Activated CD8-positive, alpha-beta memory T cell treated with anti-CD3 and anti-CD28 coated beads for 48 hours (primary cell): ENCODE results near the gene MAP1LC3B2.
A peak's percentile ranks its signal among the peaks of the same experiment; 100 is the strongest.

Source experiments
- DNase-seq, 3 experiments: peaks; one replicate each; pipeline ENCODE4 v3.0.0-alpha.2; 2020; ENCODE audit warnings: low read depth in 2 of 3, low spot score in 2 of 3

Gene MAP1LC3B2

DNA sequence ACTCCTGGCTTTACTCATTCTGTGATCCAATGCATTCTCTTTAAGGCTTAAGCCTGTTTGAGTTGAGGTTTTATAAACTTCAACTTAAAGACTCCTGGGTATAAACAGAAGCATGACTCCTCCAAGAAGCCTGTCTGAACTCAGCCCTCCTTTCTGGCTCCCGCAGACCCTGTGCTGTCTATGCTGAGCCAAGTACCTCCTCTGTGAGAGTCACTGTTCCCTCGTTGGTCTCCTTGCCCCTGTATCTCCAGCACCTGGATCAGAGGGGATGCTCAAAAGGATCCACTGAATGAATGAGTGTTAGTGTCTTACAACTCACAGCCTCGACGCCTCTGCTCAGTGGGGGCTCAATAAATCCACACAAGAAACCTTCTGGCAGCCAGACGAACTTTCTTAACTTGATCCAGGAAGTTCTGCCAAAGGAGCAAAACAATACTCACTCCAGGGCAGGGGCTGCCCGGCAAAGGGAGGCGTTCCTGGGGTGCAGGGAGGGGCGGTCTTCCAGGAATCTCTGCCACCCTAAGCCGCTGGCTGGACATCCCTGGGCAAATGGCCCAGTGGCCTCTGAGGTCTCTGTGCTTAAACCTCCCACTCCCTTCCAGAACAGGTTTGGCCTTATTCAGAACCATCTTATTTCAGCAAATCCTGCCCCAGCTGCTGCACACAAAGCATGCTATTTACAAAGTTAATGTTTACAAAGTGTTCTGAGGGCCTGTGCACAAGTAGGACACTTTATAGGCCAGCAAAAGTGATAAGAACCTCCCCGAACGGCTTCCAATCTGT lies 32.9 kb downstream of the MAP1LC3B2 start:
- no peak for DNase-seq

DNA sequence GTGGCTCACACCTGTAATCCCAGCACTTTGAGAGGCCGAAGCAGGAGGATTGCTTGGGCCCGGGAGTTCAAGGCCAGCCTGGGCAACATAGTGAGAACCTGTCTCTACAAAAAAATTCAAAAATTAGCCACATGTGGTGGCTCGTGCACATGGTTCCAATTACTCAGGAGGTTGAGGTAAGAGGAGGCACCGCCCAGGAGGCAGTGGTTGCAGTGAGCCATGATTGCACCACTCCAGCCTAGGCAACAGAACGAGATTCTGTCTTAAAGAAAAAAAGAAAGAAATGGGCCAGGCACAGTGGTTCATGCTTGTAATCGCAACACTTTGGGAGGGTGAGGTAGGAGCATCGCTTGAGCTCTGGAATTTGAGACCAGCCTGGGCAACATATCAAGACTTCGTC lies 33.5 kb downstream of the MAP1LC3B2 start:
- DNase-seq = no peak

DNA sequence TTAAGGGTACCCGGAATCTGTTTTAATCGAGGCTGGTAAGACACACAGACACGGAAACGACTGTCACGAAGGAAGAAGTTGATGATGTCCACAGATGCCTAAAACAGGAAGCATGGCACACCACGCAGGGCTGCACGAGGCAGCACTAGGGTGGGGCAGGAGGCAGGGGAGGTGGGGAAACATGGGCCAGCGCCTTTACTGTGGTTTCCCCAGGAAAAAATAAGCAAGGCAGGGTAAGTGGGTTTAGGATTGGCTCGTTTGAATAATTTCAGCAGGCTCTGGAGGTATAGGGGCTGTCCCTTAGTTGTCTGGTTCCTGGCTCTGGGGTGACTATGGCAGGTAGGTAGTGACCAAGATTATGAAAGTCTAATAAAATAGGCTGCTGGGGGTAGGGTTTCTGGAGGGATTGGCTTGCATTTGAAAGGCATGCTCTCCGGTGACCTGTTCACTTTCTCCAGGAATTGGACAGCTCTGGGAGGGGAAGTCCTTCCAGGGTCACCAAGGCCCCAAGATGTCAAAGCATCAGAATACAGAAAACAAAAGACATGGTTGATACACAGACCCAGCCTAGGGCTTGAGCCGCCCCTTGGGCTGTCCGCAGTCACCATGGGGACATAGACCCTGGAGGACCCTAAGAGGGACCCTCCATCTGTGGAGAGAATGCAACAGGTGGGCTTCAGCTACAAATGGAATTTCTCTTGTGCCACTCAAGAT lies 35.3 kb downstream of the MAP1LC3B2 start:
- DNase-seq = peak in 1 of 3 experiments; percentile 16

GRCh38 chr12:116595186-116595585 lies 36.0 kb downstream of the MAP1LC3B2 start:
- no peak for DNase-seq

DNA sequence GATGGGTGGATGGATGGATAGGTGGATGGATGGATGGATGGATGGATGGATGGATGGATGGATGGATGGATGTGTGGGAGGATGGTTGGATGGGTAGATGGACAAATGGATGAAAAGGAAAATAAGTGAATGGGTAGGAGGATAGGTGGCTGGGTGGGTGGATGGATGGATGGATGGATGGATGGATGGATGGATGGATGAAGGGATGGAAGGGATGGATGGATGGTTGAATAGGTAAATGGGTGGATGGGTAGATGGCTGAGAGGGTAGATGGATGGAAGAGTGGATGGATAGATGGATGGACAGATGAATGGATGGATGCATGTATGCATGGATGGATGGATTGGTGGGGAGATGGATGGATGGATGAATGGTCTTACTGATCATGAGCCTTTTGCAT lies 36.5 kb downstream of the MAP1LC3B2 start:
- no peak for DNase-seq

DNA sequence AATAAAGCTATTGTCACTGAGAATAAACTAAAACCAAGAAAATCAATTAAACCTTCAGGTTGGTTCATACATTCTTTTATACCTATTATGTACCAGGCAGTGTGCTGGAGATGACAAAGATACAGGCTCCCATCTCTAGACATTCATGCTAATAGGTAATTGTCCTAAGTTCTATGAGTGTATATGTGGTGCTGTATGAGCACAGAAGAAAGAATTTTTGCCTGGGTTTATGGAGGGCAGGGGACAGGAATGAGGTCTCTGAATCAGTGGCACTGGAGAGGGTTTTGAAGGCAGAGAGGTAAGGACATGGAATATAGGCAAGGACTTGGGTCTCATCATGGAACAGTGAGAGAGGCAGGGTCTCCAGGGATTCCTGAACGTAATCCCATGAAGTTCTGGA lies 38.7 kb downstream of the MAP1LC3B2 start:
- no peak for DNase-seq

DNA sequence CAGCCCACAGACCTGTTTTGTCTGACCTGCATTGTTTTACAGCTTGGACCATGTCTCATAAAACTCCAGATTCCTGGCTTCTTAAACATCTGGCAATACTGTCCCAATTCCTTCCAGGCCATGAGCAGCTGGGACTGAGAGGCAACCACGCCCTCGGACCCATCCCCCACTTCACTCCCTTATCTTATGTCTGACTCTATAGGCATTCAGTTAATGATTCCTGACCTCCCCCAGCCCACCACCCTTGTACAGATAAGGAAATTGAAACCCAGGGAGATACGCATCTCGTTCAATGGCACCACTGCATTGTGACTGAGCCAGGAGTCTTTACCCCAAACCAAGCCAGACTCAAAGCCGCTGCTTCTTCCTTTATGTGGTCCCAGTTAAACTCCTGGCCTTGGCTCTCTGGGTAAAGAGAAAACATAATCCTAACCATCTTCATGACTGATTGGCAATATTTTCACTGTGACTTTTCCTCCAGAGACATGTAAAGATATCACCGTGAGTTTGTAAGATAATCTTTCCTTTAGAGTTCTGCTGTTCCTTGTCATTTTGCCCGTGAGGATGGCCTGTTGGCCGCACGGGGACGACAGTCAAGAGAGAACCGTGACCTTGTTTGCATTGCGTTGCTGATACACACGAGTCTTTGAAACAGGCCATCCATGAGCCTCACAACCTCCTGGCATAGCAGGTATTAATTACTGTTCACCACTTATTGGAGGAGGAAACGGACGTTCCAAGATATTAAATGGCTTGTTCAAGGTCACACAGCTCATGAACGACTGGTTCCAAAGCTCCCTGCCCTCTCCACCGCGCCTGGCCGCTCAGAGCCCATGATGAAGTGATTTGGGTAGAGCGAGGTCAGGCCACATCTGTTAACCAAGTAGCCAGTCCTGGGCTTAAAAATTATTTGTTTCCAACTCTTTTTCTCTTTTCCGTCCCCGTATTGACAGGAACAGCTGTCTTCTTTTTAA lies 39.4 kb downstream of the MAP1LC3B2 start:
- DNase-seq = no peak

GRCh38 chr12:116599285-116600136 lies 40.3 kb downstream of the MAP1LC3B2 start:
- DNase-seq = peak; percentile 19 to 39 (median 38)

GRCh38 chr12:116600959-116601918 lies 42.1 kb downstream of the MAP1LC3B2 start:
- no peak for DNase-seq

DNA sequence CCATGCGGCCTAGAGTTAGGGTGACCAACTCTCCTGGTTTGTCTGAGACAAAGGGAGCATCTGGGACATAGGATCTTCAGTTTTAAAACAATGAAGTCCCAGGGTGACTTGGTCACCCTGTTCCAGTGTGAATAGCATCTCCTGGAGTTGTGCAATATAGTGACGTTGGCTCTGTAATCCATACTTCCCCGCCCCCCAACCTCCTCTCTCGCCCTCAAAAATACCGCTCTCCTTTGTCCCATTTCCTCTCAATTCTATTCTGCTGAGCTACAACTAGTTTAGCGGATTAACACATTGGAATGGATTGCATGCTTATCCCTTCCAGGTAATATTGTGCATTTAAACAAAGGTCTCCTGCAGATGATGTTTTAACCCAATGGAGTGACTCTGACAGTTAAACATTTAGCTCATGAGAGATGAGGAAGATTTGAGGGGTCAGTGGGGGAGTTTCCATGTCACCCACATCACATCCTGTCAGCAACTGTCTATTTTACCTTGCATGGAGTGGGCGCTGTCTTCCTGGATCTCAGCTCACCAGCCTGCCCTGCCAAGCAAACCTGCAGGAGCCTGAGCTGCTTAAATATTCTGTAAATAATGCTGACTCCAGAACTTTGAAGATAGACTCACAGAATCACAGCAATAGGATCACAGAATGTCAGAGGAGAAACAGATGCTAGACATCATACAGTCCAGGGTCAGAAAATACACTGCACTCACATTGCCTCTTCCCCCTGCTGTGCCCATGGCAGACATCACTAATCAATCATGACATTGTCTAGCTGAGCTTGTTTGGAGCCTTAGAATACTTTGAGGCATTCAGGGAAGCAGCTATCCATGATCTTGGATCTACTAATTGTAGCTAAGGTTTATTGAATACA lies 43.0 kb downstream of the MAP1LC3B2 start:
- no peak for DNase-seq

- DNase-seq = no peak
Observed at GRCh38 chr12:116603546-116604177, 44.5 kb downstream of the MAP1LC3B2 start.

GRCh38 chr12:116604178-116604895 lies 45.2 kb downstream of the MAP1LC3B2 start:
- no peak for DNase-seq

- DNase-seq = no peak
Observed at GRCh38 chr12:116604951-116605641, 45.9 kb downstream of the MAP1LC3B2 start.

DNA sequence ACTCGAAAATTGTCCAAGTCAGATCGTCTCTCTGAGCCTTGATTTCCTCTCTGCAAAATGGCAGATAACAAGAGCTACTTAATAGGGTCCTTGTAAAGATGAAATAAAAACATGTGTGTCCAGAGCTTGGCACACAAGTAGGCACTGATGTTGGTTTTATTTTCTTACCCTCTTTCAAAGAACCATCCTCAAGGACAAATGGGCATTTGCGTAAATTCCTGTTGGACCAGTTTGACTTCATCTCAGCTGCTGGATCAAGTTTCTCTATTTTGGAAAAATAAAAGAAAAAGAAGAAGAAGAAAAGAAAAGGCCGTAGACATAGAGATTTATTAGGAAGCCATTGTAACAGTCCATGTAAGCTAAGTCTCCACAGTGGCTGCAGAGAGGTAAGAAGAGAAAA lies 47.2 kb downstream of the MAP1LC3B2 start:
- DNase-seq = no peak

GRCh38 chr12:116607039-116607438 lies 47.9 kb downstream of the MAP1LC3B2 start:
- no peak for DNase-seq

- no peak for DNase-seq
Observed at GRCh38 chr12:116609319-116610114, 50.3 kb downstream of the MAP1LC3B2 start.
